ENCODE results near the gene FIG4. TPM values are rescaled to one million over a fixed set of nuclear protein-coding genes. Genes with fewer than 3 reads are reported as not detected.
"Not testable (repeated sequence)": the region's sequence is repeated elsewhere in the genome, so short reads cannot be mapped to it uniquely, and the experiment has no call there.

Gene FIG4
- polyA plus RNA-seq, 1 donor (not counting 4 experiments of a cell fraction or from before 2014, with no cell fraction given): 12.8 TPM

DNA sequence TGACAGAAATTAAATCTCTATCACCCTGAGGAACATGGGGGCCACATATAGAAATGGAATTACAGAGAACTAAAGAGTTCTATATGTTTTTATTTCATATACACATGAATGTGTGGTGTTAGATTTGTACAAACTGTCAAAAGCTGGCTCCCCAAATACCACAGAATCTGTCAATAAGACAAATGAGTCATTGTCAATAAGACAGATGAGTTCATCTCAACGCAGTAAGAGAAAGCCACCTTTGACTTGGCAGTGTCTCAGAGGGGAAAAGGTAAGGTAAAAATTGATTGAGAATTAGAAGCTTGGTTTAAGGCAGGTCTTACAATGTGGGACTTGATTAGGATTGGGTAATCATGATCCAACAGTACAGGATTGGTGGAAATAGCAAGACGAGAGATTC lies 162.9 kb downstream of the FIG4 start:
- DNase-seq (ENCODE audit: low read depth, low spot score) (no peak), FAIRE-seq (no peak)
- Histone ChIP-seq H3K9me3 (ENCODE audit: control insufficient read depth, low read depth, low read length) (no peaks in the 10 kb centered on the region), H3K79me2 (ENCODE audit: control insufficient read depth, insufficient read depth, low read length) (no peaks in the 10 kb centered on the region), H3K36me3 (ENCODE audit: control insufficient read depth in 2 of 2, extremely low read depth in 1 of 2, insufficient read depth in 2 of 2, low read length in 2 of 2) (no peaks in the 10 kb centered on the region), H4K20me1 (ENCODE audit: control insufficient read depth, extremely low read depth, insufficient read depth, low read length) (no peaks in the 10 kb centered on the region), H3K4me2 (ENCODE audit: control insufficient read depth, extremely low read depth, insufficient read depth, low read depth, low read length) (no peak overlapping the region), H3K4me3 (ENCODE audit: control insufficient read depth in 2 of 3, extremely low read depth in 1 of 3, insufficient read depth in 2 of 3, low read depth in 1 of 3, low read length in 3 of 3) (no peak overlapping the region), H3K9me1 (ENCODE audit: control insufficient read depth, extremely low read depth, insufficient read depth, low read length) (no peaks in the 10 kb centered on the region), H3K27ac (ENCODE audit: control insufficient read depth, insufficient read depth, low read length) (no peak overlapping the region), H3K9ac (ENCODE audit: control insufficient read depth, extremely low read depth, insufficient read depth, low read length) (no peak overlapping the region), H3K4me1 (ENCODE audit: control insufficient read depth, extremely low read depth, insufficient read depth, low read length) (no peaks in the 10 kb centered on the region), H2AFZ (ENCODE audit: control insufficient read depth, low read length) (no peak overlapping the region), H3K27me3 (ENCODE audit: control insufficient read depth, extremely low read depth, insufficient read depth, low read length) (no peaks in the 10 kb centered on the region)
- TF ChIP-seq, protein P1, sequence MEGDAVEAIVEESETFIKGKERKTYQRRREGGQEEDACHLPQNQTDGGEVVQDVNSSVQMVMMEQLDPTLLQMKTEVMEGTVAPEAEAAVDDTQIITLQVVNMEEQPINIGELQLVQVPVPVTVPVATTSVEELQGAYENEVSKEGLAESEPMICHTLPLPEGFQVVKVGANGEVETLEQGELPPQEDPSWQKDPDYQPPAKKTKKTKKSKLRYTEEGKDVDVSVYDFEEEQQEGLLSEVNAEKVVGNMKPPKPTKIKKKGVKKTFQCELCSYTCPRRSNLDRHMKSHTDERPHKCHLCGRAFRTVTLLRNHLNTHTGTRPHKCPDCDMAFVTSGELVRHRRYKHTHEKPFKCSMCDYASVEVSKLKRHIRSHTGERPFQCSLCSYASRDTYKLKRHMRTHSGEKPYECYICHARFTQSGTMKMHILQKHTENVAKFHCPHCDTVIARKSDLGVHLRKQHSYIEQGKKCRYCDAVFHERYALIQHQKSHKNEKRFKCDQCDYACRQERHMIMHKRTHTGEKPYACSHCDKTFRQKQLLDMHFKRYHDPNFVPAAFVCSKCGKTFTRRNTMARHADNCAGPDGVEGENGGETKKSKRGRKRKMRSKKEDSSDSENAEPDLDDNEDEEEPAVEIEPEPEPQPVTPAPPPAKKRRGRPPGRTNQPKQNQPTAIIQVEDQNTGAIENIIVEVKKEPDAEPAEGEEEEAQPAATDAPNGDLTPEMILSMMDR (optimal IDR thresholded peaks at IDR 0.05 in 1 of 3, IDR thresholded peaks at IDR 0.05 in 1 of 3, conservative IDR thresholded peaks at IDR 0.05 in 1 of 3; ENCODE audit: extremely low read depth in 1 of 3, insufficient read depth in 2 of 3, low read length in 3 of 3): no peak
- TF ChIP-seq EZH2 (IDR thresholded peaks at IDR 0.05; ENCODE audit: low read length): no peak
- dilution Hi-C loops (cut with MboI; ENCODE audit: extremely low pct_ligation_motif_present, low sequenced_read_pairs): no loop called here

DNA sequence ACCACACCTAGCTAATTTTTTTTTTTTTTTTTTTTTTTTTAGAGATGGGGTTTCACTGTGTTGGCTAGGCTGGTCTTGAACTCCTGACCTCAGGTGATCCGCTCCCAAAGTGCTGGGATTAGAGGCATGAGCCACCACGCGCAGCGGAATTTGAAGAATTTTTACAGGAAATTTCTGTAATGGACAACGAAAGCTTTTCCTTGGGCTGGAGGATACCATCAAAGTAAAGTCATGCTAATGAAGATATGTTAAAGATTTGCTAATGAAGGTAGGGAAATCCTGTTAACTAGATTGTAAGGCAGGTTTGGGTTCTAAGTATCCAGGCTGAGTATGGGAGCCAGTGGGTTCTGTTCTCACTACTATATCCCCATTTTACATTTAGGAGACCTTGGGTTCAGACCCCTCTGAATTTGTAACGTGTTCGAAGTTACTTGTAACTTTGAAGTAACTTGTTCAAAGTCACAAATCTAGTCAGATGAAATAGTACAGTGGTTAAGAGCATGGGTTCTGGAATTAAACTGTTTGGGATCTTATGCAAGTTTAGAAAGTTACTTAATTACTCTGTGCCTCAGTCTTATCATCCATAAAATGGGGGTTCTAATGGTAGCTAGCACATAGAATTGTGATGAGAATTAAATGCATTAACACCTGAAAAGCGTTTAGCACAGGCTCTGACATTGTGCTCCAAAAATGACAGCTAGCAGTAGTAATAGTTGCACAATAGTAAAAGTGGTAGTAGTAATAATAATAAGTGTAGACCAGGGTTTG lies 163.6 kb downstream of the FIG4 start:
- no peaks in the 10 kb centered on the region for H3K36me3 ChIP-seq (ENCODE audit: control insufficient read depth in 2 of 2, extremely low read depth in 1 of 2, insufficient read depth in 2 of 2, low read length in 2 of 2)

DNA sequence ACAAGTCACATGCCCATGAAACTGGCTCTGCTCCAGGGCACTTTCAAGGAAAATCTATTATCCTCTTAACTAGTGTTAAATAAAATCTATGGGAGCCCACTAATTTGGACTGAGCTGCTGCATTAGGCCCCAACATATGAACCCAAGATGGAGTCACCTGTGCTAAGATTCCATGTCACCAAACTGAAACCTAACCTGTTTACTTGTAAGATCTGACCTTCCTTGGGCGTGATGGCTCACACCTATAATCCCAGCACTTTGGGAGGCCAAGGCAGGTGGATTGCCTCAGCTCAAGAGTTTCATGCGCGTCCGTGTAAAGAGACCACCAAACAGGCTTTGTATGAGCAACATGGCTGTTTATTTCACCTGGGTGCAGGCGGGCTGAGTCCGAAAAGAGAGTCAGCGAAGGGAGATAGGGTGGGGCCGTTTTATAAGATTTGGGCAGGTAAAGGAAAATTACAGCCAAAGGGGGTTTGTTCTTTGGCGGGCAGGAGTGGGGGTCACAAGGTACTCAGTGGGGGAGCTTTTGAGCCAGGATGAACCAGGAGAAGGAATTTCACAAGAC lies 164.5 kb downstream of the FIG4 start:
- H2AFZ ChIP-seq (ENCODE audit: control insufficient read depth, low read length); H3K9me3 ChIP-seq (ENCODE audit: control insufficient read depth, low read depth, low read length); H3K9ac ChIP-seq (ENCODE audit: control insufficient read depth, extremely low read depth, insufficient read depth, low read length); FAIRE-seq; H3K27ac ChIP-seq (ENCODE audit: control insufficient read depth, insufficient read depth, low read length); DNase-seq (ENCODE audit: low read depth, low spot score); H3K4me2 ChIP-seq (ENCODE audit: control insufficient read depth, extremely low read depth, insufficient read depth, low read depth, low read length); H4K20me1 ChIP-seq (ENCODE audit: control insufficient read depth, extremely low read depth, insufficient read depth, low read length); H3K36me3 ChIP-seq (ENCODE audit: control insufficient read depth in 2 of 2, extremely low read depth in 1 of 2, insufficient read depth in 2 of 2, low read length in 2 of 2); H3K79me2 ChIP-seq (ENCODE audit: control insufficient read depth, insufficient read depth, low read length); H3K4me3 ChIP-seq (ENCODE audit: control insufficient read depth in 2 of 3, extremely low read depth in 1 of 3, insufficient read depth in 2 of 3, low read depth in 1 of 3, low read length in 3 of 3); dilution Hi-C loops (cut with MboI; ENCODE audit: extremely low pct_ligation_motif_present, low sequenced_read_pairs); H3K9me1 ChIP-seq (ENCODE audit: control insufficient read depth, extremely low read depth, insufficient read depth, low read length); H3K27me3 ChIP-seq (ENCODE audit: control insufficient read depth, extremely low read depth, insufficient read depth, low read length); H3K4me1 ChIP-seq (ENCODE audit: control insufficient read depth, extremely low read depth, insufficient read depth, low read length): not testable (repeated sequence)

More for the DNA sequence above, 163.6 kb downstream of the FIG4 start:
- H3K9ac ChIP-seq (ENCODE audit: control insufficient read depth, extremely low read depth, insufficient read depth, low read length): no peak overlapping the region
- no peak overlapping the region for H3K27ac ChIP-seq (ENCODE audit: control insufficient read depth, insufficient read depth, low read length)
- no peak overlapping the region for H3K4me2 ChIP-seq (ENCODE audit: control insufficient read depth, extremely low read depth, insufficient read depth, low read depth, low read length)
- H3K4me3 ChIP-seq (ENCODE audit: control insufficient read depth in 2 of 3, extremely low read depth in 1 of 3, insufficient read depth in 2 of 3, low read depth in 1 of 3, low read length in 3 of 3): no peak overlapping the region
- no peaks in the 10 kb centered on the region for H3K4me1 ChIP-seq (ENCODE audit: control insufficient read depth, extremely low read depth, insufficient read depth, low read length)
- dilution Hi-C loops (cut with MboI; ENCODE audit: extremely low pct_ligation_motif_present, low sequenced_read_pairs): no loop called here
- H2AFZ ChIP-seq (ENCODE audit: control insufficient read depth, low read length): no peak overlapping the region
- H3K9me1 ChIP-seq (ENCODE audit: control insufficient read depth, extremely low read depth, insufficient read depth, low read length): no peaks in the 10 kb centered on the region
- FAIRE-seq: no peak
- no peaks in the 10 kb centered on the region for H3K27me3 ChIP-seq (ENCODE audit: control insufficient read depth, extremely low read depth, insufficient read depth, low read length)
- DNase-seq (ENCODE audit: low read depth, low spot score): no peak
- no peaks in the 10 kb centered on the region for H3K9me3 ChIP-seq (ENCODE audit: control insufficient read depth, low read depth, low read length)
- TF ChIP-seq EZH2 (IDR thresholded peaks at IDR 0.05; ENCODE audit: low read length): no peak
- TF ChIP-seq, protein P1 (optimal IDR thresholded peaks at IDR 0.05 in 1 of 3, IDR thresholded peaks at IDR 0.05 in 1 of 3, conservative IDR thresholded peaks at IDR 0.05 in 1 of 3; ENCODE audit: extremely low read depth in 1 of 3, insufficient read depth in 2 of 3, low read length in 3 of 3): no peak
- no peaks in the 10 kb centered on the region for H4K20me1 ChIP-seq (ENCODE audit: control insufficient read depth, extremely low read depth, insufficient read depth, low read length)
- no peaks in the 10 kb centered on the region for H3K79me2 ChIP-seq (ENCODE audit: control insufficient read depth, insufficient read depth, low read length)
